IMR-90 (cell line): ENCODE results near the gene ST3GAL3.

Experiments used
- CHD1 ChIP-seq: IDR thresholded peaks from 2 replicates; pipeline ENCODE4 v1.6.1; 2012; ENCODE audit warnings: low read depth, low read length, improper control_type of control experiment
- NFE2L2 ChIP-seq: fragments of 150-350 bp; IDR thresholded peaks from 2 replicates; pipeline ENCODE4 v1.6.1; 2016; ENCODE audit warnings: low read depth, mild to moderate bottlenecking, low read length
- SMC3 ChIP-seq: fragments of 150-350 bp; IDR thresholded peaks from 2 replicates; pipeline ENCODE4 v1.6.1; 2016; ENCODE audit warnings: low read depth, mild to moderate bottlenecking, antibody characterized with exemption, low read length, moderate library complexity
- TF ChIP-seq, protein P1 (sequence below): conservative IDR thresholded peaks from 2 replicates; pipeline ENCODE4 v1.5.1; 2012; ENCODE audit warnings: mild to moderate bottlenecking, low read depth, low read length, improper control_type of control experiment

DNA sequence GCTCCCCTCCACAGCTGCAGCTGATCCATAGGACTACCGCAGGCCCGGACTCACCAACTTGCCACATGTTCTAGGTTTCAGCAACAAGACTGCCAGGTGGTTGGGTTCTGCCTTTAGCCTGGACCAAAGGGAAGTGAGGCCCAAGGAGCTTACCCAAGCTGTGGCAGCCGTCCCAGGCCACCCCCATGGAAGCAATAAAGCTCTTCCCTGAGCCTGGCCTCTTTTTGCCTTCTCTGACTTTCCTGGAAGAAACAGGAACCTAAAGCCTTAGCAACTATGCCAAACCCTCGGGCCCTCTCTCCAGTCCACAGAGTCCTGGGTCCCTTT is 223.6 kb downstream of the ST3GAL3 start:
- TF ChIP-seq, protein P1, sequence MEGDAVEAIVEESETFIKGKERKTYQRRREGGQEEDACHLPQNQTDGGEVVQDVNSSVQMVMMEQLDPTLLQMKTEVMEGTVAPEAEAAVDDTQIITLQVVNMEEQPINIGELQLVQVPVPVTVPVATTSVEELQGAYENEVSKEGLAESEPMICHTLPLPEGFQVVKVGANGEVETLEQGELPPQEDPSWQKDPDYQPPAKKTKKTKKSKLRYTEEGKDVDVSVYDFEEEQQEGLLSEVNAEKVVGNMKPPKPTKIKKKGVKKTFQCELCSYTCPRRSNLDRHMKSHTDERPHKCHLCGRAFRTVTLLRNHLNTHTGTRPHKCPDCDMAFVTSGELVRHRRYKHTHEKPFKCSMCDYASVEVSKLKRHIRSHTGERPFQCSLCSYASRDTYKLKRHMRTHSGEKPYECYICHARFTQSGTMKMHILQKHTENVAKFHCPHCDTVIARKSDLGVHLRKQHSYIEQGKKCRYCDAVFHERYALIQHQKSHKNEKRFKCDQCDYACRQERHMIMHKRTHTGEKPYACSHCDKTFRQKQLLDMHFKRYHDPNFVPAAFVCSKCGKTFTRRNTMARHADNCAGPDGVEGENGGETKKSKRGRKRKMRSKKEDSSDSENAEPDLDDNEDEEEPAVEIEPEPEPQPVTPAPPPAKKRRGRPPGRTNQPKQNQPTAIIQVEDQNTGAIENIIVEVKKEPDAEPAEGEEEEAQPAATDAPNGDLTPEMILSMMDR = no peak
- TF ChIP-seq NFE2L2 (no peak), CHD1 (no peak), SMC3 (no peak)
